TTC549 (cell line): ENCODE measurements around the gene TIPARP.

Experiments
- FAIRE-seq: peaks from 2 replicates; lab custom pipeline; 2012; peaks lifted over from hg19 to GRCh38; lab: Jason Lieb, UNC

Gene TIPARP

GRCh38 chr3:156742401-156742800, 68.0 kb downstream of the TIPARP start:
- FAIRE-seq, result no peak

GRCh38 chr3:156743859-156744258, 69.5 kb downstream of the TIPARP start:
- no peak for FAIRE-seq

GRCh38 chr3:156744631-156745030, 70.2 kb downstream of the TIPARP start:
- no peak for FAIRE-seq

- FAIRE-seq, result no peak
Measured at GRCh38 chr3:156745766-156746165, 71.4 kb downstream of the TIPARP start.

- no peak for FAIRE-seq
Measured at GRCh38 chr3:156747046-156747445, 72.7 kb downstream of the TIPARP start.

GRCh38 chr3:156749244-156749643, 74.9 kb downstream of the TIPARP start:
- FAIRE-seq, result no peak

- no peak for FAIRE-seq
Measured at GRCh38 chr3:156750191-156750873, 75.9 kb downstream of the TIPARP start.

GRCh38 chr3:156750874-156751245, 76.5 kb downstream of the TIPARP start:
- no peak for FAIRE-seq

GRCh38 chr3:156751461-156752025, 77.2 kb downstream of the TIPARP start:
- FAIRE-seq, result no peak
